WTC11 (cell line): ENCODE data around the gene ANKFN1. TPM values are rescaled to one million over a fixed set of nuclear protein-coding genes. Genes with fewer than 3 reads are reported as not detected.

ENCODE experiments used
- ATAC-seq: fragments of 200-7000 bp; cut with Tn5 transposase; 2 replicates; pipeline ENCODE4 v1.10.0; 2021; ENCODE audit warnings: mild to moderate bottlenecking, moderate library complexity
- CTCF ChIA-PET: fragments of 300-600 bp; sonication (Branson Sonifier 250); formaldehyde crosslinking; loops from one replicate; lab custom pipeline; 2021; ENCODE audit warnings: antibody characterized with exemption; lab: Charles Lee
- POLR2A ChIA-PET: fragments of 350-600 bp; sonication (Branson Sonifier 250); formaldehyde crosslinking; loops from one replicate; lab custom pipeline; 2021; ENCODE audit warnings: antibody characterized with exemption; lab: Charles Lee
- DNase-seq: peaks from one replicate; pipeline ENCODE4 v3.0.0; 2021; ENCODE audit warnings: low spot score
- H3K27ac Mint-ChIP-seq: 2 replicates; pipeline ENCODE4 v1.8.0; 2021; ENCODE audit warnings: mixed read lengths
- H3K27me3 Mint-ChIP-seq: 2 replicates; pipeline ENCODE4 v1.8.0; 2021; ENCODE audit warnings: low read depth, mild to moderate bottlenecking, moderate library complexity, mixed read lengths
- H3K36me3 Mint-ChIP-seq: 2 replicates; pipeline ENCODE4 v1.8.0; 2021; ENCODE audit warnings: mixed read lengths
- H3K4me1 Mint-ChIP-seq: 2 replicates; pipeline ENCODE4 v1.8.0; 2022; ENCODE audit warnings: mixed read lengths
- H3K4me3 Mint-ChIP-seq: 2 replicates; pipeline ENCODE4 v1.8.0; 2021; ENCODE audit warnings: mild to moderate bottlenecking, moderate library complexity, mixed read lengths
- H3K9me3 Mint-ChIP-seq: 2 replicates; pipeline ENCODE4 v1.8.0; 2021; ENCODE audit warnings: mixed read lengths
- ATF3 ChIP-seq: sonication (generic); formaldehyde crosslinking; conservative IDR thresholded peaks from 2 replicates; pipeline ENCODE4 v1.8.1; 2022; ENCODE audit warnings: mild to moderate bottlenecking, missing genetic modification reagents
- E2F1 ChIP-seq: sonication (generic); formaldehyde crosslinking; IDR thresholded peaks from 2 replicates; pipeline ENCODE4 v1.8.0; 2022; ENCODE audit warnings: mild to moderate bottlenecking, missing genetic modification reagents
- EMX1 ChIP-seq: fragments of 250-450 bp; sonication (Bioruptor Pico); IDR thresholded peaks from 2 replicates; pipeline ENCODE4 v1.8.0; 2021; ENCODE audit warnings: mild to moderate bottlenecking
- FOXJ3 ChIP-seq: sonication (generic); formaldehyde crosslinking; IDR thresholded peaks from 2 replicates; pipeline ENCODE4 v1.9.0; 2021; ENCODE audit warnings: missing genetic modification reagents, mild to moderate bottlenecking, borderline replicate concordance
- JAZF1 ChIP-seq: fragments of 250-450 bp; sonication (Bioruptor Pico); IDR thresholded peaks from 2 replicates; pipeline ENCODE4 v1.9.0; 2021; ENCODE audit warnings: moderate library complexity, mild to moderate bottlenecking, inconsistent platforms
- MYBL2 ChIP-seq: sonication (generic); formaldehyde crosslinking; IDR thresholded peaks from 2 replicates; pipeline ENCODE4 v1.8.1; 2023; ENCODE audit warnings: mild to moderate bottlenecking, moderate library complexity, missing genetic modification reagents
- NR3C1 ChIP-seq: sonication (generic); formaldehyde crosslinking; conservative IDR thresholded peaks from 2 replicates; pipeline ENCODE4 v1.8.1; 2023; ENCODE audit warnings: low read depth, mild to moderate bottlenecking, missing genetic modification reagents
- OVOL2 ChIP-seq: fragments of 250-450 bp; sonication (Bioruptor Pico); IDR thresholded peaks from 2 replicates; pipeline ENCODE4 v1.9.0; 2021; ENCODE audit warnings: mild to moderate bottlenecking, borderline replicate concordance
- RELA ChIP-seq: sonication (generic); formaldehyde crosslinking; IDR thresholded peaks from 2 replicates; pipeline ENCODE4 v1.8.1; 2022; ENCODE audit warnings: missing genetic modification reagents, mild to moderate bottlenecking, borderline replicate concordance
- SP1 ChIP-seq: sonication (generic); formaldehyde crosslinking; conservative IDR thresholded peaks from 2 replicates; pipeline ENCODE4 v1.8.1; 2022; ENCODE audit warnings: missing genetic modification reagents
- TEAD1 ChIP-seq: sonication (generic); formaldehyde crosslinking; IDR thresholded peaks from 2 replicates; pipeline ENCODE4 v1.8.0; 2022; ENCODE audit warnings: mild to moderate bottlenecking, missing genetic modification reagents
- USF2 ChIP-seq: sonication (generic); formaldehyde crosslinking; IDR thresholded peaks from 2 replicates; pipeline ENCODE4 v1.8.1; 2023; ENCODE audit warnings: mild to moderate bottlenecking, missing genetic modification reagents, moderate library complexity
- ZNF263 ChIP-seq: sonication (generic); formaldehyde crosslinking; IDR thresholded peaks from 2 replicates; pipeline ENCODE4 v1.8.1; 2022; ENCODE audit warnings: low read depth, mild to moderate bottlenecking, moderate library complexity, missing genetic modification reagents
- ZNF423 ChIP-seq: fragments of 250-450 bp; sonication (Bioruptor Pico); IDR thresholded peaks from 2 replicates; pipeline ENCODE4 v2.1.2; 2022; ENCODE audit warnings: mild to moderate bottlenecking, moderate library complexity
- total RNA-seq: library from RNA; stranded (reverse); gene quantifications from 3 replicates; pipeline ENCODE4 v1.2.3, GENCODE V29; 2021
- TF ChIP-seq, protein P1 (sequence below): sonication (generic); formaldehyde crosslinking; IDR thresholded peaks from 2 replicates; pipeline ENCODE4 v1.8.1; 2022; ENCODE audit warnings: mild to moderate bottlenecking, moderate library complexity, missing genetic modification reagents
- TF ChIP-seq, protein P2 (sequence below): sonication (generic); formaldehyde crosslinking; IDR thresholded peaks from 2 replicates; pipeline ENCODE4 v1.8.0; 2023; ENCODE audit warnings: missing genetic modification reagents
- TF ChIP-seq, protein P3 (sequence below): fragments of 250-450 bp; sonication (Bioruptor Pico); IDR thresholded peaks from 2 replicates; pipeline ENCODE4 v2.1.2; 2022; ENCODE audit warnings: mild to moderate bottlenecking, moderate library complexity
- TF ChIP-seq, protein P4 (sequence below): sonication (generic); formaldehyde crosslinking; IDR thresholded peaks from 2 replicates; pipeline ENCODE4 v1.8.1; 2022; ENCODE audit warnings: low read depth, missing genetic modification reagents, borderline replicate concordance
- TF ChIP-seq, protein P5 (sequence below): fragments of 250-450 bp; sonication (Bioruptor Pico); conservative IDR thresholded peaks from 2 replicates; pipeline ENCODE4 v1.9.0; 2021; ENCODE audit warnings: mild to moderate bottlenecking

Gene ANKFN1
- total RNA-seq, 1 experiment from 2014 or later: 0.24 TPM

GRCh38 chr17:56167491-56167890 lies 14.2 kb downstream of the ANKFN1 start:
- CTCF ChIA-PET: no interaction called here
- no peak for TF ChIP-seq SP1 (CRISPR knock-in tag)

DNA sequence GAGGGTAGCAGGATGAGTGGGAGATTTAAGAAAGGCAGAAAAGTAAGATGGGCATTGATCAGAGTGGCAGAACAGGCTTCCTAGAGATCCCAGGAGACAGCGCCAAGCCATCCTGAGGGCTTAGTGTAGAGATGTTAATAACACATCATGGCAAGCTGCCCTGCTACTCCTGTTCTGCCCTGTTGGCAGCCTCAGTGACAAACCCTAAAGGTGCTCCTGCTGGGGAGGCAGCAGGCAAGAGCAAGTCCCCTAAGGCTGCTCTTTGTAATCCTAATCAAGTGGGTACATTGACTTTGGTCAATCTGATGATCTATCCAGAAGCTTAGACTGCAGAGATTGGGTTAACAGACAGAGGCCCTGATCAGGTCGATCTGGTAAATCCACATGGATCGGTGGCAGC lies 16.3 kb downstream of the ANKFN1 start:
- Mint-ChIP-seq H3K36me3 (no peaks in the 10 kb centered on the region), H3K27ac (no peak overlapping the region), H3K9me3 (peaks cover 4% of the 10 kb centered on the region; the same call in 1 of the 2 replicates), H3K4me3 (no peak overlapping the region), H3K4me1 (peaks cover 33% of the 10 kb centered on the region), H3K27me3 (no peaks in the 10 kb centered on the region)
- DNase-seq (no peak), ATAC-seq (no peak)
- ChIA-PET CTCF (interaction anchor here (1.3 kb wide), 1 partner anchor 75 kb away, joined by 3 read pairs; no protein-coding TSS in a partner anchor), POLR2A (no interaction called here)
- TF ChIP-seq, protein P1, sequence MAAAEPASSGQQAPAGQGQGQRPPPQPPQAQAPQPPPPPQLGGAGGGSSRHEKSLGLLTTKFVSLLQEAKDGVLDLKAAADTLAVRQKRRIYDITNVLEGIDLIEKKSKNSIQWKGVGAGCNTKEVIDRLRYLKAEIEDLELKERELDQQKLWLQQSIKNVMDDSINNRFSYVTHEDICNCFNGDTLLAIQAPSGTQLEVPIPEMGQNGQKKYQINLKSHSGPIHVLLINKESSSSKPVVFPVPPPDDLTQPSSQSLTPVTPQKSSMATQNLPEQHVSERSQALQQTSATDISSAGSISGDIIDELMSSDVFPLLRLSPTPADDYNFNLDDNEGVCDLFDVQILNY (CRISPR knock-in tag): no peak
- TF ChIP-seq EMX1 (CRISPR knock-in tag) (no peak), USF2 (no peak), ZNF263 (no peak), FOXJ3 (no peak), NR3C1 (CRISPR knock-in tag) (no peak)
- TF ChIP-seq, protein P2, sequence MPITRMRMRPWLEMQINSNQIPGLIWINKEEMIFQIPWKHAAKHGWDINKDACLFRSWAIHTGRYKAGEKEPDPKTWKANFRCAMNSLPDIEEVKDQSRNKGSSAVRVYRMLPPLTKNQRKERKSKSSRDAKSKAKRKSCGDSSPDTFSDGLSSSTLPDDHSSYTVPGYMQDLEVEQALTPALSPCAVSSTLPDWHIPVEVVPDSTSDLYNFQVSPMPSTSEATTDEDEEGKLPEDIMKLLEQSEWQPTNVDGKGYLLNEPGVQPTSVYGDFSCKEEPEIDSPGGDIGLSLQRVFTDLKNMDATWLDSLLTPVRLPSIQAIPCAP (CRISPR knock-in tag): no peak

More at GRCh38 chr17:56167491-56167890, 14.2 kb downstream of the ANKFN1 start:
- ATAC-seq (peak; percentile 60), DNase-seq (no peak)
- Mint-ChIP-seq H3K27me3 (no peaks in the 10 kb centered on the region), H3K36me3 (no peaks in the 10 kb centered on the region), H3K9me3 (peaks cover 4% of the 10 kb centered on the region; the same call in 1 of the 2 replicates), H3K4me3 (no peak overlapping the region), H3K4me1 (peaks cover 23% of the 10 kb centered on the region), H3K27ac (no peak overlapping the region; the same call in 1 of the 2 replicates)
- POLR2A ChIA-PET: no interaction called here

- CTCF ChIA-PET: no interaction called here
- H3K9me3 Mint-ChIP-seq: peaks cover 4% of the 10 kb centered on the region; the same call in 1 of the 2 replicates
- H3K27me3 Mint-ChIP-seq: no peaks in the 10 kb centered on the region
- POLR2A ChIA-PET: no interaction called here
- ATAC-seq: no peak
- DNase-seq: no peak
- H3K36me3 Mint-ChIP-seq: no peaks in the 10 kb centered on the region
- H3K4me1 Mint-ChIP-seq: peaks cover 43% of the 10 kb centered on the region
- H3K27ac Mint-ChIP-seq: no peak overlapping the region
- no peak overlapping the region for H3K4me3 Mint-ChIP-seq
- TF ChIP-seq ATF3 (CRISPR knock-in tag) (no peak), RELA (CRISPR knock-in tag) (no peak), TEAD1 (CRISPR knock-in tag) (no peak), E2F1 (CRISPR knock-in tag) (no peak), OVOL2 (CRISPR knock-in tag) (no peak), JAZF1 (CRISPR knock-in tag) (no peak), ZNF423 (CRISPR knock-in tag) (no peak), MYBL2 (CRISPR knock-in tag) (no peak)
- TF ChIP-seq, protein P3, sequence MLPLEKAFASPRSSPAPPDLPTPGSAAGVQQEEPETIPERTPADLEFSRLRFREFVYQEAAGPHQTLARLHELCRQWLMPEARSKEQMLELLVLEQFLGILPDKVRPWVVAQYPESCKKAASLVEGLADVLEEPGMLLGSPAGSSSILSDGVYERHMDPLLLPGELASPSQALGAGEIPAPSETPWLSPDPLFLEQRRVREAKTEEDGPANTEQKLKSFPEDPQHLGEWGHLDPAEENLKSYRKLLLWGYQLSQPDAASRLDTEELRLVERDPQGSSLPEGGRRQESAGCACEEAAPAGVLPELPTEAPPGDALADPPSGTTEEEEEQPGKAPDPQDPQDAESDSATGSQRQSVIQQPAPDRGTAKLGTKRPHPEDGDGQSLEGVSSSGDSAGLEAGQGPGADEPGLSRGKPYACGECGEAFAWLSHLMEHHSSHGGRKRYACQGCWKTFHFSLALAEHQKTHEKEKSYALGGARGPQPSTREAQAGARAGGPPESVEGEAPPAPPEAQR (CRISPR knock-in tag): no peak
- TF ChIP-seq, protein P4, sequence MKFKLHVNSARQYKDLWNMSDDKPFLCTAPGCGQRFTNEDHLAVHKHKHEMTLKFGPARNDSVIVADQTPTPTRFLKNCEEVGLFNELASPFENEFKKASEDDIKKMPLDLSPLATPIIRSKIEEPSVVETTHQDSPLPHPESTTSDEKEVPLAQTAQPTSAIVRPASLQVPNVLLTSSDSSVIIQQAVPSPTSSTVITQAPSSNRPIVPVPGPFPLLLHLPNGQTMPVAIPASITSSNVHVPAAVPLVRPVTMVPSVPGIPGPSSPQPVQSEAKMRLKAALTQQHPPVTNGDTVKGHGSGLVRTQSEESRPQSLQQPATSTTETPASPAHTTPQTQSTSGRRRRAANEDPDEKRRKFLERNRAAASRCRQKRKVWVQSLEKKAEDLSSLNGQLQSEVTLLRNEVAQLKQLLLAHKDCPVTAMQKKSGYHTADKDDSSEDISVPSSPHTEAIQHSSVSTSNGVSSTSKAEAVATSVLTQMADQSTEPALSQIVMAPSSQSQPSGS (CRISPR knock-in tag): no peak
- TF ChIP-seq, protein P5, sequence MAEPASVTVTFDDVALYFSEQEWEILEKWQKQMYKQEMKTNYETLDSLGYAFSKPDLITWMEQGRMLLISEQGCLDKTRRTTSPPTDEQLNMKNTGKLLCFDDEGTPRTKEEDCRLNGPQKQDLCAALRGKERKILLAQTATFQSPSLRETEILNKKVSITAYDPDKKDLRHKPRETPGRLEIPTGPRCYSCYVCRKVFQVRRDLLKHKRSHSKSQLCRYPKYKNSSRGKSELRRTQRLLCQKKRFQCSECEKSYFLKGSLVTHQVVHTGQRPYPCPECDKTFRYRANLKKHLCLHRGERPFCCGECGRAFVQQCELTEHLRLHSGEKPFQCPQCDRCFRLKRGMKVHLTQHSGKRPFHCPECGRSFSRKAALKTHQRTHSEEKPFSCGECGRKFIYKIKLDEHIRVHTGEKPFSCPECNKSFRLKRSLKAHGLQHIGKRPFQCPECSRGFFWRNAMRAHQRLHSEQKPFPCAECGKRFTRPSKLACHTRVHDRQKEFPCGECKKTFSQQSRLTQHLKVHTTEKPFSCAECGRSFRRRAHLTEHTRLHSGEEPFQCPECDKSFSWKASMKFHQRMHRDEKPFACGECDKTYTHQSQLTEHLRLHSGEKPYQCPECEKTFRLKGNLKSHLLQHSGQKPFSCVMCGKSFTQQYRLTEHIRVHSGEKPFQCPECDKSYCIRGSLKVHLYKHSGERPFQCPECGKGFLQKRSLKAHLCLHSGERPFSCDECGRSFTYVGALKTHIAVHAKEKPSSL (CRISPR knock-in tag): no peak
Measured at GRCh38 chr17:56171186-56171959, 18.1 kb downstream of the ANKFN1 start.
